COLO668 (cell line): ENCODE results near the gene NDUFB8.

Experiments used
- DNase-seq: peaks from one replicate; lab custom pipeline; 2025; ENCODE audit not compliant: unreplicated experiment; lab: John Stamatoyannopoulos, UW

Gene NDUFB8

DNA sequence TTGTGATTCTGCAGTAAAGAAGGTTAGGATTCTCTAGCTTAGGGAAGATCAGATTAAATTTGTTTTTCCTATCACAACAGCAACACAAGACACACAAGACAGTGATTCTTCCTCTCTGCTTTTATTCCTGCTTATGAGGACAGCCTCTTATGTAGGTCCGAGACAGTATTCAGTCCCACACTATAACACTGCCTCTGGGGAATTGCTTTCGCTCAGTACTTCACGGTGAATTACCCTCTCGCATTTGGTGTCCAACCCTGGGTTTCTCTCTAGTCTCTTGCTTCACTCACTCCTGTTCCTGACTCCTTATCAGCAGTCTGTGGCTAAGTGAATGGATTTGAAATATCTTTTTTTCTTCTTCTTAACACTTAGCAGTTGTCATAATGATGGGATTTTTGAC lies 7.8 kb upstream of the NDUFB8 start:
- DNase-seq, result no peak

DNA sequence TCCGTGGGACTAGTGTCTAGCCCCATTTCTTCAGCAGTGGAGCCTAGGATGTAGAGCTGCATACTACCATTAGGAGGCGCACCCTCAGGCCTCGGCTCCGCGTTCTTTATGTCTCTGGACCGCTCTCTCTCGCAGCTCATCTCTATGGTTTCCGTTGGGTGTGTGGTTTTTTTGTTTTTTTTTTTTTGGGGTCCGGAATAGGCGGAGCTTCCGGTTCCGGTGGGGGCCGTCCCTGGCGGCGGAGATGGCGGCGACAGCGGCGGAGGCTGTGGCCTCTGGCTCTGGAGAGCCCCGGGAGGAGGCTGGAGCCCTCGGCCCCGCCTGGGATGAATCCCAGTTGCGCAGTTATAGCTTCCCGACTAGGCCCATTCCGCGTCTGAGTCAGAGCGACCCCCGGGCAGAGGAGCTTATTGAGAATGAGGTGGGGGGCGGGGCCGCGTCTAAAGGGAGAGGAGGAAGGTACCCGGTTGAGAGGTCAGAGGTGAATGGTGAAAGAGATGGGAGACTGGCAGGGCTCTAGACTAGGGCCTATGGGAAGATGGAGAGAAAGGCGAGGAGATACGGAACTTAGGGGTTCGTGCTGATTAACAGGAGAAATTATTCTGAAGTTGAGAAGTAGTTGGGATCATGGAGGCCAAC lies 6.2 kb upstream of the NDUFB8 start, which contains the start of gene HIF1AN:
Gene HIF1AN (plus strand): TSS at position 229 of the 639 bp plus-strand sequence. CDS start 16 bp downstream, at position 245.
- DNase-seq, result peak; percentile 79

DNA sequence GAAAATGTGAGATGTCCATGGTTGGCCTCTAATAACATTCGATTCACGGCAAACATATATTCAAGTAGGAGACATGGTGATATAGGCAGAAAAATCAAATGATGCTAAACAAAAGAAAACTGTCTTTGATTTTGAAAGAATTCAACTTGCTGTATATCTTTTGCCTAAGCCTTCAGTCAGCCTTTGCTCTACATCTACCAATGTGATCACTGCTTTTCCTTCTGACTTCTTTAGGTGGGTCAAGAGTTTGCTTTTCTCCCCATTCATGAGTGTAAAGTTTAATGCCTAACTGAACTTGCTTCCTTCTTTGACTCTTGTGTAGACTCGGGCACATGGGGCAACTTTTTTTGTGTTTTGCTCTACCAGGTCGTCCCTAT lies 5.7 kb upstream of the NDUFB8 start:
- DNase-seq, result no peak

DNA sequence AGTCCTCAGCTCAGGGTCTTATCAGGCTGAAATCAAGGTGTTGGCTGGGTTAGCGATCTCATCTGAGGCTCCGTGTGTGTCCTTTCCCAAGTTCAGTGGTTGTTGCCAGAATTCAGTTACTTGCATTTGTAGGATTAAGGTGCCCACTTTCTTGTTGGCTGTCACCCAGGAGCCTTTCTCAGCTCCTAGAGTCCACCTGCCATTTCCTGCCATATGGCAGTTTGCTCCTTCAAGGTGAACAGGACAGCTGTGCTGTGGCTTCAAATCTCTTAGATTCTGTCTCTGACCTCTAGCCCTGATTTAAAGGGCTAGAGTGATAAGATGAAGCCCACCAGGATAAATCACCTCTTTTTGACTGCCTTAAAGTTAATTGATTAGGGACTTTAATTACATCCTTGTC lies 5.1 kb upstream of the NDUFB8 start:
- DNase-seq, result no peak

DNA sequence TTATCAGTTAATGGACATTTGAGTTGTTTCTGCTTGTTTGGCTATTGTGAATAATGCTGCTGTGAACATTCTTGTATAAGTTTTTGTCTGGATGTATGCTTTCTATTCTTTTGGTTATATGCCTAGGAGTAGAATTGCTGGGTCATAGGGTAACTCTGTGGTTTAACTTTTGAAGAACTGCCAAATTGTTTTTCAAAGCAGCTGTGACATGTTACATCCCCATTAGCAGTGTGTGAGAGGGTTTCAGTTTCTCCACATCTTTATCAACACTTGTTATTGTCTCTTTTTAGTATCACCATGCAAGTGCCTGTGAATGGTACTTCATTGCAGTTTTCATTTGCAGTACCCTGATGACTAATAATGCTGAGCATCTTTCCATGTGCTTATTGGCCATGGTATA lies 2.1 kb upstream of the NDUFB8 start:
- DNase-seq, result no peak

DNA sequence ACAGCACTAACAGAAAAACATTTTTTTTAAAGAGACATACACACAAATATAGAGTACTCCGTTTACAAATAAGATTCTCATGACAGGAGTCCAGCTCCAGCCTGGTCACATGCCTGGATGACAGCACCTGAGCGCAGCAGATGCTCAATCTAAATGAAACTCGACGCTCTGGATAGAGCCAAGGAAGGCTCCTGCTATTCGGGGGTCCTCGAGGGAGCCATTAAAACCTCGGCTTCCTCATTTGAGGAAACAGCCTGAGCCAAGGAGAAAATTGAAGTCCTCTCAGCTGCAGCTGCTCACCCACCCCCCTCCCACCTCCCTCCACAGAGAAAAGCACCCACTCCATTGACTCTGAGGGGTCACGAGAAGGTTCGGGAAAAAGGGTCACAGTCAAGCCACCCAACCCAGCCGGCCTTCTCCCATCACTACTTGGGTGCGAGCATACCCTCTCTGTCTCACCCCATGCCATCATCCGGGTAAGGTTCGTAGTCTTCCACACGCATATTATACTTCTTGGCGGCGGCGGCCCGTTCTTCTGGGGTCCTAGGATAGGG lies 673 bp downstream of the NDUFB8 start:
- DNase-seq, result peak; percentile 2

DNA sequence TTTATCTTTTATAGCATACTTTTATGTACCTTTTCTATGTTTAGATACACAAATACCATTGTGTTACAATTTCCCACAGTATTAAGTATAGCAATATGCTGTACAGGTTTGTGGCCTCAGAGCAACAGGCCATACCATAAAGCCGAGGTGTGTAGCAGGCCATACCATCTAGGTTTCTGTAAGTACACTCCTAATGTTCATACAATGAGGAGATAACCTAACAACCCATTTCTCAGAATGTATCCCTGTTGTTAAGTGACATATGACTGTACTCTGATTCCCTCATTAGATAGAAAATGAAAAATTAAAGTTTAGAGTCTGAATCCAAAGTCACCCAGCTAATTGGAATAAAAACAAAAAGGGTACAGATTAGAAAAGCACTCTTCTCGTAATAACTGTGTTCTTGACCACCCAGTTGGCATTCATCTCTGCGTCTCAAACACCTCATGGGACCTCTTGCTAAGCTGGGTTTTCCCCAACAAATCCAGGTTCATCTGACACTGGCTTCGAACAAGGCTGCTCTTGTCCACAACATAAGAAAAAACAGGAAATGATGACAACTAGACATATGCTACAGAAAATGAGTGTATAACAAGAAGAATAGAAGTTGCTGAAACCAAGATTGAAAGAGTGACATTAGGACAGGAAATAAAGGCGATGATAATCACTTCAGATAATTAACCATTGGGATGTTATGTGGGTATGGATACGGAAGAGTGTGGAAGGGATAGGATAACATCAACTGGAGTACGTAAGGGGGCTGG lies 1.4 kb downstream of the NDUFB8 start:
- DNase-seq, result no peak

DNA sequence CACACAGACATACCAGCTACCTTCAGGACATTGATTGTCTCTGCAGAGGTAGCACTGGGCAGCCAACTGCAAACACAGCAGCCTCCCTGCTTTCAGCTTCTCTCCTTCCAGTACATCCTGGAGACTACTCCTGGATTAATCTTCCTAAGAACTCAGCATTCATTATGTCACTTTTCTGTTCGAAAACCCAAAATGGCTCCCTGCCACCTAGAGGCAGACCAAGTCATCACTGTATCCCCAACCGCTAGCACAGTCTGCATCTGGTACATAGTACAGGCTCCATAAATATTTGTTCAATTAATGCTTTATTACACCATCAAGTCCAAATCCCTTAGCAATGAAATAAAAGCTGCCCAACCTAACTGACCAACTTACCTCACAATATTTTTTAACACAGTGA lies 5.0 kb downstream of the NDUFB8 start:
- no peak for DNase-seq

DNA sequence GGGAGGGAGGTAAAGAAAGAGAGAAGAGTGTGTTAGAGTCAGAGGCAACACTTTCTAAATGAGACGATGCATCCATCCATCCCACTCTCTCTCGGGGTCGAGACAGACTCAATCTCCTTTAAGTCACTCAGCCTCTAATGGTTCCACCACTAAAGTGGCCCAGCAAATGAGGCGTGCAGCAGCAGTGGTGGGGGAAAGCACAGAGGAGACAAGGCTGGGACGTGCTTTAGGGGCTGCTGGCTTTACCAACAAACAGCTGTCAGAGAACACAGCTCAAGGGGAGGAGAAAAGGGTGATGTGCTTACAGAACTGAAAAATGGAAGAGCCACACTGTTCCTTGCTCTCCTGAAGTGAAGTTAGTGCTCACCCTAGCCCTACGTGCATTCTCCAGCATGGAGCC lies 5.5 kb downstream of the NDUFB8 start:
- no peak for DNase-seq

DNA sequence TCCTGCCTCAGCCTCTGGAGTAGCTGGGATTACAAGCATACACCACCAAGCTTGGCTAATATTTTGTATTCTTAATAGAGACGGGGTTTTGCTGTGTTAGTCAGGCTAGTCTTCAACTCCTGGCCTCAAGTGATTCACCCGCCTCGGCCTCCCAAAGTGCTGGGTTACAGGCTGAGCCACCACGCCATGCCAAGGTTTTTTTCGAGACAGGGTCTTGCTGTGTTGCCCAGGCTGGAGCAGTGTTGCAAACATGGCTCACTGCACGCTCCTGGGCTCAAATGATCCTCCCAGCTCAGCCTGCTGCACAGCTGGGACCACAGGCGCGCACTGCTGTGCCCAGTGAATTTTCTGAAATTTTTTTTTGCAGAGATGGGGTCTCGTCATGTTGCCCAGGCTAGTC lies 6.7 kb downstream of the NDUFB8 start:
- DNase-seq, result no peak

DNA sequence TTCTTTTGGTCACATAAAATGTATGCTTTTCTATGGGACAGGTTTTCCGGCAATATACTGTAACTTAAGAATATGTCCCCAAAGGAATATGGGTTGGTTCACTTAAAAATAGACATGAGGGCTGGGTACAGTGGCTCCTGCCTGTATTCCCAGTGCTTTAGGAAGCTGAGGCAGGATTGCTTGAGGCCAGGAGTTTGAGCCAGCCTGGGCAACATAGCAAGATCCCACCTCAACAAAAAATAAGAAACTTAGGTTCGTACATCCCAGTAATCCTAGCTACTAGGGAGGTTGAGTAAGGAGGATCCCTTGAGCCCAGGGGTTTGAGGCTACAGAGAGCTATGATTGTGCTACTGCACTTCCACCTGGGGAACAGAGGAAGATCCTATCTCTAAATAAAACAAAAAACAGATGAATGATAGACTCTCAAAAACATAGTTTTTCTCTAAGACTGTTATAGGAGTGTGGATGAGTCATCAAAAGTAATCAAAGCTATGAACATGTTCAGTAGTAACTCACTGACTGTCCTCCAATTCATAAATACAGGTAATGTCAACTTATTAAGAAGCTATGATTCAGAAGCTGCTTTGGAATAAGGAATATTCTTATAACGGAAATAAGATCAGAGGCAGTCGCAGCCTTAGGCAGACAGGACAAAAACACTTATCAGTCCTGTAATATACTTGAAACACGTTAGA lies 7.4 kb downstream of the NDUFB8 start:
- DNase-seq, result no peak

DNA sequence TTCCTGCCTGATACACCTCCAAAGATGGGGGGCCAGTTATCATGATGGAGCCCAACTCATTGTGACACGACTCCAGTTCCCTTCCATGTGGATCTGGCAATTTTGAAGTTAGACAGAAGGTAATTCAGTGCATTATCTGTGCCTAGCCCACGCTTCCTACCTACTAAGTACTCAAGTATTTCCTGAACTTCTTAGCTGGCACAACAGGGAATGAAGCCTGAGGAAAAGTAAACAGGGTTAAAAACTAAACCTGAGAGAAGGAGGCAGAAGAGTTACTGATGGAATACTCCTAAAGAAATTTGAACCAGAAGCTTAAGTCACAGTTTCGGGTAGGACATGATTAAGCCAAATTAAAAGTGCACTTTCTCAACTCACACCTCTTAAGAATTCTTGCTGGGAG lies 8.9 kb downstream of the NDUFB8 start:
- DNase-seq, result no peak

DNA sequence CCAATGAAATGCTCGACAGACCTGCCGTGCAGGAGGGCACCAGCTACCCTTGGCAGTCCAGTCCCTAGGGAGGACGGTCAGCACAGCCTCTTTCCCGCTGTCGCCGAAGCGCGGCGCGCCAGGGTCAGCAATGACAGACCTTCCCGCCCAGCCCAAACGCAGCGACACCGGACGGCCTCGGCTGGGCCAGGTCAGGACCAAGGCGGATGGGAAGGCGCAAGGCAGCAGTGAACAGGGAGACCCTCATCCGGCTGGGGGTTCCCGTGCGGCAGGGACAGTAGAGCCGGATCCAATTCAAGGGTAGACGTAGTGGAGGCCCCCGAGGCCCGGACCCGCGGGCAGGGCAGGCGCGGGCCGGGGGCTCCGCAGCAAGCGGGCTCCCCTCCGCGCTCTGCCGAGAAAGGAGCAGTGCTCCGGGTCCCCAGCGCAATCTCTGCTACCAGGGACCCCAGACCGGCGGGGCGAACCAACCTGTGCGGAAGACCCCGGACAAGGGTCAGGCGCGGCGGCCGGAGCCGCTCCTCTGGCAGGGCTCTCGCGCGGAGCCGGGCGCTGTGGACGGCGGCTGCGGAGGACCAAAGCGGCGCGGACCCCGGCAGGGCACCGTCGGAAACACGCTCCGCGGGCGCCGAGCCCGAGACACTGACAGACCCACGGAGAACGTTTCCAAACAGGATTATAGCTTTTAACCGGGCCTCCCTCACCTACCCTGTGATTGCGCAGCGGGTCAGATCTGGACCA lies 10.2 kb downstream of the NDUFB8 start, which contains the start of gene SEC31B:
Gene SEC31B (minus strand): TSS at position 551 of the 741 bp plus-strand sequence. CDS start 2,909 bp downstream, outside the sequence.
- no peak for DNase-seq

DNA sequence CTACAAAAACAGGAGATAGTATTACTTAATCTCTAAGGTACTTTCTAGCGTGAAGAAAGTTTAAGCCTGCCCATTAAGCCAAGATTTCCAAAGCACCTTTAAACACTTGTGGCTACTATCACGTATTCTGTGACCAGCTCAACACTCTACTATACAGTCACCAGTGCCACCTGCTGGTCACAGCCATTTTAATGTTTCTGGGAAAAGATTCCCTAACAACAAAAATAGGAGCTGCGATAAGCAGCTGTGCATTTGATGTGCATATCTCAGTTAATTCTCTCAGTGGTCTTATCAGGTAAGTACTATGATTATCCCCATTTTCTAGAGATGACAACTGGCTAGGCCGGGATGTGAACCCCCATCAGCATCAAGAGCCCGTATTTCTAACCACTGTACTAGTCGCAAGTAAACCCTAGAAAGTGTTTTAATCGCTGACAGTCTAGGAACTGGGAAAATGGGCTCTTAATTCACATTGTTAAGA lies 10.9 kb downstream of the NDUFB8 start:
- peak; percentile 38 for DNase-seq

DNA sequence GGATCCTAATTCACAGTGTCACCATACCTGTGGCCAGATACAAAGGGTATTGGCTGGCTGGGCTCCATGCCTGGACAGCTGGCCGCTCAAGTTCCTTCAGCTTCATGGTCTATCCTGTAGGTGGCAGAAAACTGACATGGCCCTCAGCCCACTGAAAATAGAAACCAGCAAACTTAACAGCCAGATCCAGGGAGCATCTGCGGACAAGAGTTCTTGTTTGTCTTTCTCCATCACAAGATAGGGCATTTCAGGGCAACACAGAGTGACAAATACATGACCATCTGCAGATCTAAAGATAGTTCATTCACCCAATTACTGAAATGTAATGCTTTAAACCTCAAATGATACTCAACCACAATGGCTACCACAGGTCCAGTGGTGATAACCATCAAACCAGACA lies 12.8 kb downstream of the NDUFB8 start:
- no peak for DNase-seq

DNA sequence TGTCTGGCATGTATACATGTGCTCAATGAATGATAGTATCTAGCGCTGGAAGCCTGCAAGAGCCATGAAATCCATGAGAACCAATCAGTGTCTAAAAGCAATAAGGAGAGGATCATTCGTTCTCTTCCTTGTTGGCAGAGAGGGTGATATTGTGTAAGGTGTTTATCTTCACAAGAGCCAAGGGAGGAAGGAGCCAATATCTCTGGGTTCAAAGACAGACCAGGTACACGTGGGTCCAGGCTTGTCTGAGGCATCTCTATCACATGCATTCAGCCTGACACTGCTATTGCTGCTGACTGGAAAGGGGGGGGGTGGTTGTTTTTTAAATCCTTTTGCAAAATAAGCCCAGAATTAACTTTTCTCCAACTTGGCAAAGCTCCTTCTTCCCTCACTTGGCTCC lies 14.1 kb downstream of the NDUFB8 start:
- DNase-seq, result no peak

DNA sequence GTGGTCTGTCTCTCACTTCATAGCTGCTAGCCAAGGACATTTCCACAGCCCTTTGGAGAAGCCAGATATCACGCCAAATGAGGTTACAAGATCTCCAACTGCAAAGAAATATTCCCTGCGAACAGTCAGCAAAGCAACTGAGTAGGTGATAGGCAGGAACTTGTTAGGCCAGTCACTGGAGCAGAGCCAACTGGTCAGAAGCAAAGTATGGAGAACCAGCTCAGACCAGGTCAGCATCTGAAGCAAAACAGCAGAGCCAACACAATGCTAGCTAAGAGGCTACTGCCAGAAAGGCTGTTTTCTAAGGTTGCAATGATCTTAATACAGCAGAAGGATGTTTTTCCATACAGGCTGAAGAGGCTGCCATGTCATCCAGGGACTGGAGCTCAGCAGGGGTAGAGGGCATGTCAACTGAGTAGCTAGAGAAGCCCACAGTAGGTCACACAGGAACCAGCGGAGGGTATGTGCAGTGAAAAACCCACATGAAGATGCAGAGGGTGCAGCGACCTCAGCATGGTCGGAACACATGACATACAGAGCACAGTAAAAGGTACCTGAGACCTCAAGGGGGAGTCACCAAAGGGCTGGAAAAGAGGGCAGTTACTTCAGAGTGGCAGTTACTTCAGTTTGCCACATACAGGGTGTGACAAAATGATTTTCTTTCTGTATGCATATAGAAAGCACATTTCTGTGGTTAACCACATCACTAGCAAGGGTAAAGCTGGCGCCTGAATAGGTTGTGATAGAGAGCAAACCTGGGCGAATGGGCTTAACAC lies 18.9 kb downstream of the NDUFB8 start:
- DNase-seq, result no peak

DNA sequence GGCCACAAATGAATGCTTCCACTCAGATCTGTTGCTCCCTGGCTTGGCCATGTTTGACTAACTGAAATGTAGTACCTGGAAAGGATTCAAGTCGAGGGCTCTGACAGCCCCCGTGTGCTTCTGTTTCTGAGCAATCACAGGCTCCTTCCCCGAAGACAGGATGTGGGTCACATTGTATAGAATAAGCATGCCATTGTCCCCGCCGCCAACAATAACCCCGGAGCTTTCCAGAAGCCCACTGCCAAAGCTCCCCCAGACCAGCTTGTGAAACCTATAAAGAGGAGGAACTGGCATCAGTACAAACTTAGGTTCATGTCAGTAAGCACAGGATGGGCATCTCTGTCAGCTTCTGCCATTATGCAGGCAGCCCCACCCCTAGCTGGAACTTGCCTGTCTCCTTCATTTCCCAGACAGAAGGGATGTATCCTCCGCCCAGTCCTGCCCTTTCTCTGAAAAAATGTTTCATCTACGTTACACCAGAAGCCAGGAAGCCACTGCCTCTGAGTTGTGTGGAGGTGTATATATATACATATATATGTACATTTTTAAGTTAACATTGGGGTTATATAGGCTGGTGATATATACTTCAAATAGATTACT lies 20.3 kb downstream of the NDUFB8 start:
- no peak for DNase-seq

DNA sequence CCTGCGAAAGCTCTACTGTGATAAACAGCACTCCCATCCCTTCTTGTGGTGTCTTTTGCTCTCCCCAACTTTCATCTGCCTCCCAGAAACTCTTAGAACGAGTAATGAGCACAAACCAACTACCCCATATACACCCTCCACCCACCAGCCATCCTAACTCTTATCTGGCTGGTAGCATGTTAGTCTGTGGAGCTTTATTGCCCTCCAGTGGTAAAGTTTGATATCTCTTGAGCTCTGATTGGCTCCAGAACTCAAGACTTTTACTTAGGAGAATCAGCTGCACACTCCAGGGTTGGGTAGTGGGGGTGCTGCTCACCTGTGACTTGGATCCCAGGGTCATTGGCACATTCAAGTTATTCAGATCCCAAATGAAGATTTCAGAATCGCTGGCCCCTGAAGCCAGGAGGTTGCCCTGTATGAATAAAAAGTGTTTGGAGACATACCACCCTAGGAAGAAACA lies 20.9 kb downstream of the NDUFB8 start:
- DNase-seq, result peak; percentile 21

DNA sequence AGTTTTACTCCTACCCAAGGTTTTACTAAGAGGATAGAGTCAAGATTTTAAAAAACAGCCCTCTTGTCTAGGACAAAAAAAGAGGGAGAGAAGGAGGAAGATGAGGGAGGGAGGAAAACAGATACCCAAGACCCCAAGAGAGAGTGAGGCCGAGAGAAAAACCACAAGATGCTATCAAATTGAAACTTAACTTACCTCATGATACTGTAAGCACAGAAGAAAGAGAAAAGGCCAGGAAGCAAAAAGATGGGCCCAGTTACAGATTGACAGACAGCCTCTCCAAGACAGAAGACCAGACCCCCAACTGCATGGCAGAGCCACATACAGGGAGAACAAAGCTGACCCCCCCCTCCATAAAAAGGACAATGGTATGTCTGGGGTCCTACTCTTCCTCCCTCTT lies 21.4 kb downstream of the NDUFB8 start:
- DNase-seq, result no peak
